Mesendoderm (in vitro differentiated cells): ENCODE results near the gene PLPPR1. TPM values are rescaled to one million over a fixed set of nuclear protein-coding genes. Genes with fewer than 3 reads are reported as not detected.

Source experiments
- DNase-seq: peaks from one replicate; pipeline ENCODE4 v3.0.0; 2013
- H2AK5ac ChIP-seq: 2 replicates; pipeline ENCODE4 v1.6.1; 2013; ENCODE audit warnings: low read length, inconsistent platforms
- H2BK120ac ChIP-seq: 2 replicates; pipeline ENCODE4 v1.6.1; 2013; ENCODE audit warnings: low read depth, mild to moderate bottlenecking, low read length, moderate library complexity, mixed read lengths
- H2BK15ac ChIP-seq: replicated peaks from 2 replicates; pipeline ENCODE4 v1.6.1; 2013; ENCODE audit warnings: low read depth, mild to moderate bottlenecking, moderate library complexity
- H2BK5ac ChIP-seq: 2 replicates; pipeline ENCODE4 v1.6.1; 2013; ENCODE audit warnings: low read length, inconsistent platforms
- H3K18ac ChIP-seq: 2 replicates; pipeline ENCODE4 v1.6.1; 2013; ENCODE audit warnings: mild to moderate bottlenecking, low read length, mixed read lengths
- H3K23ac ChIP-seq: one replicate; pipeline ENCODE4 v1.6.1; 2013; ENCODE audit warnings: low read length
- H3K27ac ChIP-seq: 2 replicates; pipeline ENCODE4 v1.5.1; 2013; ENCODE audit warnings: low read depth, mild to moderate bottlenecking, inconsistent platforms, low read length, moderate library complexity
- H3K27me3 ChIP-seq: 2 replicates; pipeline ENCODE4 v1.6.1; 2013; ENCODE audit warnings: low read length, control low read depth, mild to moderate bottlenecking, inconsistent platforms; ENCODE audit not compliant: insufficient read depth, poor library complexity
- H3K36me3 ChIP-seq: 2 replicates; pipeline ENCODE4 v1.6.1; 2013; ENCODE audit warnings: low read length, inconsistent platforms; ENCODE audit not compliant: control insufficient read depth, insufficient read depth
- H3K4ac ChIP-seq: one replicate; pipeline ENCODE4 v1.6.1; 2013; ENCODE audit warnings: low read depth, mild to moderate bottlenecking, low read length, moderate library complexity
- H3K4me1 ChIP-seq: 2 replicates; pipeline ENCODE4 v1.6.1; 2013; ENCODE audit warnings: low read depth, low read length, inconsistent platforms; ENCODE audit not compliant: control insufficient read depth
- H3K4me2 ChIP-seq: 2 replicates; pipeline ENCODE4 v1.6.1; 2013; ENCODE audit warnings: low read length
- H3K4me3 ChIP-seq: 2 replicates; pipeline ENCODE4 v1.5.1; 2013; ENCODE audit warnings: mild to moderate bottlenecking, low read length
- H3K56ac ChIP-seq: one replicate; pipeline ENCODE4 v1.6.1; 2013; ENCODE audit warnings: low read length
- H3K79me1 ChIP-seq: 2 replicates; pipeline ENCODE4 v1.6.1; 2013; ENCODE audit warnings: low read length, inconsistent platforms
- H3K79me2 ChIP-seq: 2 replicates; pipeline ENCODE4 v1.6.1; 2013; ENCODE audit warnings: mild to moderate bottlenecking, low read length; ENCODE audit not compliant: control insufficient read depth, insufficient read depth
- H3K9ac ChIP-seq: 2 replicates; pipeline ENCODE4 v1.6.1; 2013; ENCODE audit warnings: low read length, inconsistent platforms
- H4K5ac ChIP-seq: one replicate; pipeline ENCODE4 v1.6.1; 2013; ENCODE audit warnings: low read length
- H4K8ac ChIP-seq: one replicate; pipeline ENCODE4 v1.6.1; 2013; ENCODE audit warnings: low read depth, mild to moderate bottlenecking, control low read depth, low read length, moderate library complexity
- WGBS: extraction: QIAGEN DNeasy Blood & Tissue Kit; methylation state at CpG from one replicate; pipeline ENCODE4 v1.1.7; 2013; ENCODE audit warnings: low lambda C conversion rate, missing lambda C conversion rate; ENCODE audit not compliant: insufficient coverage; ENCODE audit errors: extremely low coverage; 5-methylcytosine and 5-hydroxymethylcytosine counted together
- small RNA-seq: library from polyadenylated mRNA; stranded (forward); fragments of <200 nt; extraction: miRNeasy Mini kit (QIAGEN cat#:217004); gene quantifications from one replicate; pipeline ENCODE3, GENCODE V24; 2013; ENCODE audit not compliant: insufficient read depth

Gene PLPPR1

DNA sequence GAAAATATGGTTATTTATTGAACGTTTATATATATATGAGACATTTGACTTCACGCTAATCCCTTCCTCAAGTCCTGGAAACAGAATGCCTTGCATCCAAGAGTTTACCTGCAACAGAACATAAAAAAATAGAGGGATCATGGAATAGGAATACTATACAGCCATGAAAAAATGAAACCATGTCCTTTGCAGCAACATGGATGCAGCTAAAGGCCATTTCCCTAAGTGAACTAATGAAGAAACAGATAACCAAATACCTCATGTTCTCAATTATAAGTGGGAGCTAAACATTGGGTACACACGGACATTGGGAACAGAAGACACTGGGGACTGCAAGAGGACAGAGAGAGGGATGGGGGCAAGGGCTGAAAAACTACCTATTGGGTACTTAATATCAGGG lies 343.3 kb downstream of the PLPPR1 start:
- H4K8ac ChIP-seq, result no peak overlapping the region

DNA sequence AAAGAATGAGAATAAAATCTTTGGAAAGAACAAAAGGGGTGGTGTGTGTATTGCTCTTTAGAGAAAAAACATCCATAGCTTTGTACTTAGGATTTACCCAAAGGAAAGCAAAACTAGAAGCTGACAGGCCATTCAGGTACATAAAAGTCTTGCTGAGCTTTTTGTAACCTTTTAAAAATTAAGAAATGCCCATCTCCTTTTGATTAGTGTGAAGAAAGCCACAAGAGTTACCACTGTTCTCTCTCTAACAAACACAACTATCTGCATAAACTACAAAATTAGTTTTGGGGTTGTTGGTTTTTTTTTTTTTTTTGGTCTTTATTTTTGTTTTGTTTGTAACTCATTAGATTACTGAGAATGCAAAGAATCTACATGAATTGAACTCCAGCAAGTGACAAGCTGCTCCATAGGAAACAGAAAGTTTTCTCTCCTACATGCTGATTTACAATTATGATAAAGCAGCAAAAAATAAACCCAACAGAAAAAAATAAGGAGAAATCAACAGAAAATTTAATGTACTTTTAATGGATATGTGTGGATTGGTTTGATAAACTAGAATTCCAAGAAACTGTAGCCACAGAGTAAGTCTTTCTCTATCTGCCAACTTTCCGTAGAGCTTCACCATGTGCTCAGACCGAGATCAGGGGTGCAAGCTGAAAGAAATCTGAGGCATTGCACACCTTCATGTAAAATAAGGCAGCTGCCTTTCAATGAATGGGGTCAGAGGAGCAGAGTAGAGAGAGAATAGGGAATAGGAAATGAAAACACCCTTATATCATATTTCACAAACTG lies 344.0 kb downstream of the PLPPR1 start:
- Histone ChIP-seq H3K18ac (no peak overlapping the region), H2BK15ac (no peak overlapping the region), H3K79me1 (no peaks in the 10 kb centered on the region), H3K4ac (no peak overlapping the region), H2AK5ac (no peak overlapping the region), H3K27ac (no peak overlapping the region), H3K27me3 (no peaks in the 10 kb centered on the region), H4K5ac (no peak overlapping the region), H3K4me2 (no peak overlapping the region), H3K56ac (no peak overlapping the region), H4K8ac (no peak overlapping the region), H3K4me3 (no peak overlapping the region), H3K4me1 (no peaks in the 10 kb centered on the region), H3K79me2 (no peaks in the 10 kb centered on the region), H3K23ac (no peak overlapping the region), H3K36me3 (no peaks in the 10 kb centered on the region), H3K9ac (no peak overlapping the region), H2BK120ac (no peak overlapping the region), H2BK5ac (no peak overlapping the region)
- WGBS, result no CpG with 5 or more reads among the region's 2 CpGs
- DNase-seq, result no peak

More for the DNA sequence above, 343.3 kb downstream of the PLPPR1 start:
- Histone ChIP-seq H3K4me2 (no peak overlapping the region), H2BK5ac (no peak overlapping the region), H3K79me1 (no peaks in the 10 kb centered on the region), H3K4ac (no peak overlapping the region), H4K5ac (no peak overlapping the region), H2AK5ac (no peak overlapping the region), H3K4me1 (no peaks in the 10 kb centered on the region), H3K27me3 (no peaks in the 10 kb centered on the region), H2BK15ac (no peak overlapping the region), H3K23ac (no peak overlapping the region), H3K18ac (no peak overlapping the region), H3K79me2 (no peaks in the 10 kb centered on the region), H3K9ac (no peak overlapping the region), H3K56ac (no peak overlapping the region), H3K4me3 (no peak overlapping the region), H3K36me3 (no peaks in the 10 kb centered on the region), H2BK120ac (no peak overlapping the region), H3K27ac (no peak overlapping the region)
- 100% methylated on average over 1 of the region's 3 CpGs for WGBS
- DNase-seq, result no peak

Small RNAs within 50 kb of the gene (small RNA-seq; reads per million reads assigned to genes)
- gene RF00322, result not detected
